Heart right ventricle (tissue), 16 donors: ENCODE measurements around the gene USP3. TPM values are rescaled to one million over a fixed set of nuclear protein-coding genes. Genes with fewer than 3 reads are reported as not detected.
A peak's percentile ranks its signal among the peaks of the same experiment; 100 is the strongest.

Source experiments
- ATAC-seq, 8 donors: fragments of 200-7000 bp; cut with Tn5 transposase; one replicate each; pipeline ENCODE4 v1.9.1; 2020; ENCODE audit warnings: mild to moderate bottlenecking in 8 of 8, moderate library complexity in 8 of 8, moderate number of reproducible peaks in 1 of 8
- DNase-seq, 2 donors: peaks; one replicate each; pipeline ENCODE4 v3.0.0-alpha.2; 2020
- H3K27ac ChIP-seq, 10 donors: fragments of 200-600 bp; sonication (generic) in 2 of 10; one replicate each; pipeline versions ENCODE4 v1.5.0 to v1.8.0; 2020 to 2022; ENCODE audit warnings: mild to moderate bottlenecking in 3 of 10
- H3K27me3 ChIP-seq, 7 donors: fragments of 200-600 bp; one replicate each; pipeline ENCODE4 v1.8.0; 2021 to 2022; ENCODE audit warnings: mild to moderate bottlenecking in 2 of 7
- H3K36me3 ChIP-seq, 9 donors: fragments of 200-600 bp; sonication (generic) in 1 of 9; one replicate each; pipeline versions ENCODE4 v1.5.0 to v1.8.0; 2020 to 2022; ENCODE audit warnings: mild to moderate bottlenecking in 2 of 9
- H3K4me1 ChIP-seq, 9 donors: fragments of 200-600 bp; sonication (generic) in 1 of 9; one replicate each; pipeline versions ENCODE4 v1.5.0 to v1.8.0; 2020 to 2022; ENCODE audit warnings: mild to moderate bottlenecking in 4 of 9
- H3K4me3 ChIP-seq, 10 donors: fragments of 200-600 bp; sonication (generic) in 2 of 10; one replicate each; pipeline versions ENCODE4 v1.5.0 to v1.8.0; 2020 to 2022; ENCODE audit warnings: mild to moderate bottlenecking in 7 of 10, moderate library complexity in 2 of 10
- H3K9me3 ChIP-seq, 11 donors: fragments of 200-600 bp in 10 of 11; sonication (generic) in 2 of 11; one replicate each; pipeline versions ENCODE4 v1.5.0 to v1.8.0; 2013 to 2022; ENCODE audit warnings: mild to moderate bottlenecking in 2 of 11, control low read depth in 1 of 11, moderate library complexity in 1 of 11
- WGBS, 2 donors: extraction: QIAGEN DNeasy Blood & Tissue Kit; methylation state at CpG; one replicate each; pipeline ENCODE4 v1.1.7; 2013; ENCODE audit warnings: inconsistent platforms in 1 of 2; 5-methylcytosine and 5-hydroxymethylcytosine counted together
- intact Hi-C, 10 donors: fragments of 100-400 bp; cut with DNase I; formaldehyde crosslinking; loops; one replicate each; pipeline versions ENCODE4 v1.11.1 to v1.14.2; 2022
- polyA plus RNA-seq, 2 donors: library from polyadenylated mRNA; stranded (reverse); fragments of 200-250 nt; gene quantifications; one replicate each; pipeline ENCODE4 v1.2.3, GENCODE V29; 2013
- total RNA-seq, 10 donors: library from RNA; stranded (reverse); fragmentation: NEBNext Ultra II Directional in 3 of 10; extraction: Animal tissue kit (Norgen Biotek cat#: 25700) in 3 of 10; gene quantifications; one replicate each; pipeline versions ENCODE4 v1.2.1 to v1.2.4, GENCODE V29; 2021 to 2023
- TF ChIP-seq, protein P1 (sequence below), 9 donors: fragments of 200-600 bp; sonication (generic) in 2 of 9; IDR thresholded peaks; one replicate each; pipeline versions ENCODE4 v1.5.0 to v1.8.0; 2021 to 2022; ENCODE audit warnings: antibody characterized with exemption in 9 of 9, mild to moderate bottlenecking in 5 of 9, moderate library complexity in 1 of 9
- donor health status: Arrhythmogenic right ventricular cardiomyopathy.
- donor health status: ischemic (EF 13 %, LVEDD 7.1; RV severe dilation, severe dysfunction).
- donor health status: healthy with polysubstance abuse.
- donor health status: DM: no; HTN: yes; CAD: no.
- donor health status: DM: no; HTN: no; CAD: no.
- donor health status: ischemic (EF 25% LVEDD 6.9; RV normal size, moderate dysfunction).
- donor health status: ischemic (EF 25% LVEDD 5.7; RV mildly dilated, moderate dysfunction).
- donor health status: healthy.
- donor health status: DM: yes; HTN: yes; CAD: no.
- donor health status: Ischemic cardiomyopathy.
- donor health status: ischemic (EF 35%, LVEDD 5.7; RV mildly dilated, moderate dysfunction).
- donor health status: nonischemic (EF 11% LVEDD 7.7; RV severe dilation, severe dysfunction).
- donor health status: DM: yes; HTN: yes; CAD: no.
- donor health status: PGD.
- donor health status: ischemic (EF 29% LVEDD 5.4; RV normal size, mild dysfunction).
- donor health status: nonischemic (EF 23%, LVEDD 6.1; RV moderate dilation, normal function).

USP3 gene
- total and polyA plus RNA-seq, 12 donors, result 8.4 to 23.7 (median 16.6) TPM

DNA sequence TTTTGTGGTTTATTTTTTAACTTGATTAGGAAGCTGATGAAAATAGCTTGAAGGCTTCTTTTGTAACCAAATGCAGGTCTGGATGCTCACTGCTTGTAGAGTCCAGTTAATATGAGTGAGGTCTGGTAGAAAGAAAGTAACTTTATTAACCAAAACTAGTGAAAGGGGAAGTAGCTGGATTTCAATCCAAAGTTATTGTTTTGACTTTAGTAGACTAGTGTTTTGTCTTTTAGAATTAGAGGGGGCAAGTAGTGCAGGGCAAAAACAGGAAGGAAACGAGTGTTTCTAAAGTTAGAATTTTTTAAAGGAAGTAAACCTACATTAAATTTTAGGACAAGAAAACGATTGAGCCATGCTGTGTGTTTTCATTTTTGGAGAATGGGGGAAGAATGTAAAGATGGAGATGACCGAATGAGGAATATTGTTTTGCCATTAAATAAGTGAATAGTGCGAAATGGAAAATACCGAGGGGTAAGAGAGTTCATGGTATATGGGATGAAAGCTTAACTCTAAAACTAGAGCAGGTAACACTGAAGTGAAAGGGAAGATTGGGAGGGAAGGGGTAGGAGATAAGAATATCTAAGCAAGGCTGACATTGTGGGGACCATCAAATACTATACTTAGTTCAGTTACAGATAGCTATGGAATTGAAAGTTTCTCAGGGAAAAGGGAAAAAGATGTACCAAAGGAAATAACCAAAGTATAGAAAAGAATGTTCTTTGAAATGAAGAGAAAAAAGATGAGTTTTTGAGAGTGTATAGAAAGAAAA lies 40.0 kb downstream of the USP3 start:
- Histone ChIP-seq H3K9me3 (no peaks in the 10 kb centered on the region), H3K36me3 (peaks cover 0 to 22% (median 0%) of the 10 kb centered on the region in 9 donors), H3K4me3 (peak overlapping the region in 3 of 10 donors; percentile 6), H3K4me1 (peaks cover 0 to 32% (median 8%) of the 10 kb centered on the region in 9 donors), H3K27me3 (no peaks in the 10 kb centered on the region), H3K27ac (peak overlapping the region in 3 of 10 donors; percentile 26 to 32 (median 26))
- intact Hi-C loops, result loop anchor here in 2 of 10 donors (5.0 kb wide), 2 partner anchors 32 to 37 kb away; no protein-coding TSS in a partner anchor
- DNase-seq, result no peak
- ATAC-seq, result no peak
- 60 to 67% methylated on average over 5 of the region's 5 CpGs for WGBS, 2 donors
- TF ChIP-seq, protein P1, sequence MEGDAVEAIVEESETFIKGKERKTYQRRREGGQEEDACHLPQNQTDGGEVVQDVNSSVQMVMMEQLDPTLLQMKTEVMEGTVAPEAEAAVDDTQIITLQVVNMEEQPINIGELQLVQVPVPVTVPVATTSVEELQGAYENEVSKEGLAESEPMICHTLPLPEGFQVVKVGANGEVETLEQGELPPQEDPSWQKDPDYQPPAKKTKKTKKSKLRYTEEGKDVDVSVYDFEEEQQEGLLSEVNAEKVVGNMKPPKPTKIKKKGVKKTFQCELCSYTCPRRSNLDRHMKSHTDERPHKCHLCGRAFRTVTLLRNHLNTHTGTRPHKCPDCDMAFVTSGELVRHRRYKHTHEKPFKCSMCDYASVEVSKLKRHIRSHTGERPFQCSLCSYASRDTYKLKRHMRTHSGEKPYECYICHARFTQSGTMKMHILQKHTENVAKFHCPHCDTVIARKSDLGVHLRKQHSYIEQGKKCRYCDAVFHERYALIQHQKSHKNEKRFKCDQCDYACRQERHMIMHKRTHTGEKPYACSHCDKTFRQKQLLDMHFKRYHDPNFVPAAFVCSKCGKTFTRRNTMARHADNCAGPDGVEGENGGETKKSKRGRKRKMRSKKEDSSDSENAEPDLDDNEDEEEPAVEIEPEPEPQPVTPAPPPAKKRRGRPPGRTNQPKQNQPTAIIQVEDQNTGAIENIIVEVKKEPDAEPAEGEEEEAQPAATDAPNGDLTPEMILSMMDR (IDR thresholded peaks at IDR 0.05), result no peak

DNA sequence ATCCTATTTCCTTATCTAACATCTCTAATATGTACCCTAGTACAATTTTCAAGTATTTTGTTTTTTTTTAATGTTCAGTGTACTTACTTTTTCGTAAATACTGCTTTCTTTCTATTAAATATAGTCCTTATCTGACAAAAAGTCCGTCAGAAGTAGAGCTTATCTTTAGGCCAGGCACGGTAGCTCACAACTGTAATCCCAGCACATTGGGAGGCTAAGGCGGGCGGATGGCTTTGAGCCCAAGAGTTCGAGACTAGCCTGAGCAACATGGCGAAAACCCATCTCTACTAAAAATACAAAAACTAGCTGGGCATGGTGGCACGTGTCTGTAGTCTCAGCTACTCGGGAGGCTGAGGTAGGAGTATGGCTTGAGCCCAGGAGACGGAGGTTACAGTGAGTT lies 41.1 kb downstream of the USP3 start:
- intact Hi-C loops, result loop anchor here in 2 of 10 donors (5.0 kb wide), 2 partner anchors 33 to 38 kb away; no protein-coding TSS in a partner anchor
- peaks cover 0 to 28% (median 7%) of the 10 kb centered on the region in 9 donors for H3K4me1 ChIP-seq

DNA sequence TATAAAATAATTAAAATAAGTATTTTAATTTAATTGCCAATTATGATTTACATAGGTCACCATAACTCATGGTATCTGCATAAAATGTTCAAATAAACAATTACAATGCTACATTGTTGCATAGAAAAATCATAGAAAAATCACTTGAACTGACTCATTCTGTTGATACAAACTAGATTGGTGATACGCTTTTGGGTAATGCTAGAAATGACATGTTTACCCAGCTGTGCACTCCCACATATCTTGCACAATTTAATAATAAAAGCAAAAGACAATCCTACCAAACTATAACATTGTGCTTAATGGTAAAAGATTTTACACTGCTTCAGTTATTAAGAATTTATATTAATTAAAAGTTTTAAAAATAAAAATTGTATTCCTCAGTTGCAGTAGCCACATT lies 47.0 kb downstream of the USP3 start:
- 74 to 83% methylated on average over 1 of the region's 1 CpG for WGBS, 2 donors
- intact Hi-C loops, result loop anchor here in 2 of 10 donors (5.0 to 10.0 kb wide), 2 partner anchors 44 to 47 kb away; partner anchors contain the start of gene USP3 (in 1 of the 2)
- no peak for ATAC-seq
- H3K4me3 ChIP-seq, result no peak overlapping the region
- H3K9me3 ChIP-seq, result no peaks in the 10 kb centered on the region
- H3K27me3 ChIP-seq, result no peaks in the 10 kb centered on the region
- H3K36me3 ChIP-seq, result peaks cover 0 to 28% (median 4%) of the 10 kb centered on the region in 9 donors
- TF ChIP-seq, protein P1 (IDR thresholded peaks at IDR 0.05), result no peak
- H3K27ac ChIP-seq, result no peak overlapping the region
- DNase-seq, result no peak
- H3K4me1 ChIP-seq, result peaks cover 0 to 39% (median 22%) of the 10 kb centered on the region in 9 donors

More for the DNA sequence above, 41.1 kb downstream of the USP3 start:
- H3K4me3 ChIP-seq, result no peak overlapping the region
- 91 to 93% methylated on average over 10 of the region's 10 CpGs for WGBS, 2 donors
- no peaks in the 10 kb centered on the region for H3K9me3 ChIP-seq
- peaks cover 0 to 13% (median 0%) of the 10 kb centered on the region in 9 donors for H3K36me3 ChIP-seq
- DNase-seq (no peak), ATAC-seq (no peak)
- TF ChIP-seq, protein P1 (IDR thresholded peaks at IDR 0.05), result no peak
- no peak overlapping the region for H3K27ac ChIP-seq
- H3K27me3 ChIP-seq, result no peaks in the 10 kb centered on the region

DNA sequence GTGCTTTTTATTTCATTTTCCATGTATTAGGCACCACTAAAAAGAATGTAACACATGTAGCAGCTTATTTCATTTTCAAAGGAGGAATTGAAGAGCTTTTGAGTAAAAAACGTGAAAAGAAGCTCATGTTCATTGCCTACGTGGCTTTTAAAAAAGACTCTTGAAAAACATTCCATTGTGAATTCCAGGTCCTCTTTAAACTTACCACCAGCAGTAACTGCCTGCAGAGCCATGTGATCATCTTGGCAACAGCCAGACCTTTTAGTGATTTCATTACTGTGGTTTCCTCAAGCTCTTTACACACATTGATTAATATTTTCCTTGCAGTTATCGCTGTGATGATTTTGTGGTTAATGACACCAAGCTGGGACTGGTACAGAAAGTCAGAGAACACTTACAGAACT lies 49.0 kb downstream of the USP3 start:
- ATAC-seq, result peak in 7 of 8 donors; percentile 81 to 87 (median 86)
- no peaks in the 10 kb centered on the region for H3K27me3 ChIP-seq
- H3K27ac ChIP-seq, result peak overlapping the region in 5 of 10 donors; percentile 19 to 65 (median 37)
- H3K4me3 ChIP-seq, result peak overlapping the region in 5 of 10 donors; percentile 6 to 21 (median 15)
- DNase-seq, result peak in 1 of 2 donors; percentile 38
- intact Hi-C loops, result loop anchor here in 2 of 10 donors (5.0 to 10.0 kb wide), 2 partner anchors 46 to 49 kb away; partner anchors contain the start of gene USP3 (in 1 of the 2)
- H3K9me3 ChIP-seq, result no peaks in the 10 kb centered on the region
- H3K36me3 ChIP-seq, result peaks cover 0 to 44% (median 13%) of the 10 kb centered on the region in 9 donors
- WGBS, 2 donors, result 9% methylated on average over 3 of the region's 3 CpGs
- H3K4me1 ChIP-seq, result peaks cover 0 to 39% (median 23%) of the 10 kb centered on the region in 9 donors
- TF ChIP-seq, protein P1 (IDR thresholded peaks at IDR 0.05), result no peak
